ENCODE results near the gene LRSAM1. TPM values are rescaled to one million over a fixed set of nuclear protein-coding genes. Genes with fewer than 3 reads are reported as not detected.

Gene LRSAM1
- total and polyA plus RNA-seq, 2 of the 8 experiments (the other 6 are each of a cell fraction or from before 2014, with no cell fraction given), result 9.7 to 18.3 TPM

GRCh38 chr9:127519301-127520166 lies 68.2 kb downstream of the LRSAM1 start (continued):
- TF ChIP-seq JUN (IDR thresholded peaks at IDR 0.05; ENCODE audit: low read depth, low read length) (no peak), RNF2 (IDR thresholded peaks at IDR 0.05; ENCODE audit: borderline replicate concordance, low read depth, low read length, missing control alignments, poor library complexity, severe bottlenecking) (no peak), CHD1 (IDR thresholded peaks at IDR 0.05; ENCODE audit: low read depth, low read length) (no peak), ASH2L (IDR thresholded peaks at IDR 0.05; ENCODE audit: low read length) (no peak), CHD7 (IDR thresholded peaks at IDR 0.05; ENCODE audit: insufficient replicate concordance, low read length) (no peak), CBX5 (IDR thresholded peaks at IDR 0.05; ENCODE audit: low read depth, low read length) (no peak), USF2 (IDR thresholded peaks at IDR 0.05; ENCODE audit: low read length) (no peak)

Data from H1 (cell line).